Islet of Langerhans (tissue), 1 donor: ENCODE results near the gene ZFAND2A.
"Not testable (repeated sequence)": the region's sequence is repeated elsewhere in the genome, so short reads cannot be mapped to it uniquely, and the experiment has no call there.

ENCODE experiments used
- FAIRE-seq: peaks from one replicate; lab custom pipeline; 2011; peaks lifted over from hg19 to GRCh38; lab: Jason Lieb, UNC

Gene ZFAND2A, protein sequence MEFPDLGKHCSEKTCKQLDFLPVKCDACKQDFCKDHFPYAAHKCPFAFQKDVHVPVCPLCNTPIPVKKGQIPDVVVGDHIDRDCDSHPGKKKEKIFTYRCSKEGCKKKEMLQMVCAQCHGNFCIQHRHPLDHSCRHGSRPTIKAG

DNA sequence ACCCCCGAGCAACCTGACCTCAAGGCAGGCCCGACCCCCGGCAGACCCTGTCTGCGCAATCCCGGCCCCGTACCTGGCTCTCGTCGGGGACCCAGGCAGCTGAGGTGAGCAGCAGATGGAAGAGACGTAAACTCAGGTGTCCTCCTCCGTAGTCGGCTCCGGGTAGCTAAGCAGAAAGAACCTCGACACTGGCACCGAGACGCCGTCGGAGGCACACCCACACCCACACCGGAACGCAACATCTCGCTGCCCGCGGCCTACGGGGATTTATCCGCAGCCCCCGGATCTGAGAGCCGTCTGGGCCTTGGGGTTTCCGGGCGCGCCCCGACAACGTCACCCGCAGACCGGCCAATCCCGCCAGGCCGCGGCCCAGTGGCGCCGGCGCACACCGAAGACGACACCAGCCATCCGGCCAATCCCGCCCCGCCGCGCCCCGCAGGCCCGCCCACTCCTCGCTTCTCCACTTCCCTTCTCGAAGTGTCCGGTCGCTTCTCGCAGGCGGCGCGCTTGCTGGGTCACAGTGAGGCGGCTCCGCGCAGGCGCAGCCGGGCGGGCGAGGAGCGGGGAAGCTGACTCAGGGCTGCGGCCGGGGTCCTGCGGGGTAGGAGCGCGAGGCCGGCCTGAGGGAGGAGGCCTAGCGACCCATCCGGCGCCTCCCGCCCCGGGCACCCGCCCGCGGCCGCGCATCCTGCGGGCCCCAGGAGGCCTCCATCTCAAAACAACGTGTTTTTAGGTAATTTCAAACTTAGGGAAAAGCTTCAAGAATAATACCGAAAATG is at the start of gene ZFAND2A:
Gene ZFAND2A (minus strand): TSS at position 306 of the 779 bp plus-strand sequence. CDS start 1,984 bp downstream, outside the sequence.
- no peak for FAIRE-seq

DNA sequence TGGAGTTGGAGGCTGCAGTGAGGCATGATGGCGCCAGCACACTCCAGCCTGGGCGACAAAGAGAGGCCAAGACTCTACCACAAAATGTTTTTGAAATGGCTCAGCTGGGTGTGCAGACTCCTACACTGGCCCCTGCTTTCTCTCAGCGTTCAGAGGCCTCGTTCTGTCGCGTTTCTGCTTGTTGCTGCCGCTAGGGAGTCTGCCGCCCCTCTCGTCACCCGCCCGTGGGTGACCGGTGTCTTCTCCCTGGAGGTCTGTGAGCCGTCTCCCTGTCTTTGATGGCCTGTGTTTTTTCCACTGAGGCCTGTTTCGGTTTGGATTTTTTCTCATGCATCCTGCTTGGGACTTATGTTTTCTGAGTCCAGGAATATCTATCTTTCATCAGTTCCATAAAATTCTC is 49.1 kb upstream of the ZFAND2A start:
- FAIRE-seq, result no peak

DNA sequence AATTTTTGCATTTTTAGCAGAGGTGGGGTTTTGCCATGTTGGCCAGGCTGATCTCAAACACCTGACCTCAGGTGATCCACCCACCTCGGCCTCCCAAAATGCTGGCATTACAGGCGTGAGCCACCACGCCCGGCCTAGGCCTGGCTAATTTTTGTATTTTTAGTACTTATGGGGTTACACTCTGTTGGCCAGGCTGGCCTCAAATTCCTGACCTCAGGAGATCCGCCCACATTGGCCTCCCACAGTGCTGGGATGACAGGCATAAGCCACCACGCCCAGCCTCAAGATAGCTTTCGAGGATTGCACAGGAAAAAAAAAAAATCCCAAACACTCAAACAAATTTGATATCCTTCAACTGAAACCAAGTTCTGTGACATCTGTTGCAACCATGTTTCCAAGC is 45.7 kb upstream of the ZFAND2A start:
- FAIRE-seq, result not testable (repeated sequence)

DNA sequence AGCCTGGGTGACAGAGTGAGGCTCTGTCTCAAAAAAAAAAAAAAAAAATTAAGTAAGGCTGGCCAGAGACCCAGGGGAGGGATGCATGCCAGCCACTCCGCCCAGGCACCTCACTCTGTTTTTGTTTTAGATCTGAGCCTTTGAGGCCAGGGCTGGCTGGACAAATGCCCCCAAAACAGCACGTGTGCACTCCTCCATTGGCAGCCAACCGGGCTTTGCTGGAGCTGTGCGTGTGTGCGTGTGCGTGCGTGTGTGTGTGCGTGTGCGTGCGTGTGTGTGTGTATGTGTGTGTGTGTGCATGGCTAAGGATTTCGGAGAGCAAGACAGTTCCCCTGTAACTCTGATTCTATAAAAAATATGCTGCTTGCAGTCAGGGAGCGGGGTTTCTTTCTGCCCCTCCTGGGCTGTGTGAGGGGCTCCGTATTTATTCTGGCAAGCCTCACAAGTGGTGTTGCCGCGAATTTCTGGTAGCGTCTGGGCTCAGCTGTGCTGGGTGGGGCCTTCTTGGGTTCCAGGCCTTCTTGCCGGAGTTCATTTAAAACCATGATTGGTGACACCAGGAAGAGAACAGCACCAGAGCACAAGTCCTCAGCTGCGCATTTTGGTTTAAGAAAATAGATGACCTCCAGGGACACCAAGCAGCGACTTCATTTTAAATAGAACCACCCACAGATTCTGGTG is 44.6 kb upstream of the ZFAND2A start:
- no peak for FAIRE-seq

DNA sequence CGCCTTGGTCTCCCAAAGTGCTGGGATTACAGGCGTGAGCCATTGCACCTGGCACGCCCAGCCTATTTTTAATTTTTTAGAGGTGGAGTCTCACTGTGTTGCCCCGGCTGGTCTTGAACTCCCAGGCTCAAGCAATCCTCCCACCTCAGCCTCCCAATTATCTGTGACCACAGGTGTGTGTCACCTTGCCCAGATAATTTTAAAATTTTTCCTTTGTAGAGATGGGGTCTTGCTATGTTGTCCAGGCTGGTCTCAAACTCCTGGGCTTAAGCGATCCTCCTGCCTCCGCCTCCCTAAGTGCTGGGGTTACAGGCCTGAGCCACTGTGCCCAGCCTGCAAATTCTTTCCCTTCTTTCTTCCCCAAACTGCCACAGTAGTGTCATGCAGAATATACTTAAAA is 42.9 kb upstream of the ZFAND2A start:
- FAIRE-seq, result not testable (repeated sequence)

DNA sequence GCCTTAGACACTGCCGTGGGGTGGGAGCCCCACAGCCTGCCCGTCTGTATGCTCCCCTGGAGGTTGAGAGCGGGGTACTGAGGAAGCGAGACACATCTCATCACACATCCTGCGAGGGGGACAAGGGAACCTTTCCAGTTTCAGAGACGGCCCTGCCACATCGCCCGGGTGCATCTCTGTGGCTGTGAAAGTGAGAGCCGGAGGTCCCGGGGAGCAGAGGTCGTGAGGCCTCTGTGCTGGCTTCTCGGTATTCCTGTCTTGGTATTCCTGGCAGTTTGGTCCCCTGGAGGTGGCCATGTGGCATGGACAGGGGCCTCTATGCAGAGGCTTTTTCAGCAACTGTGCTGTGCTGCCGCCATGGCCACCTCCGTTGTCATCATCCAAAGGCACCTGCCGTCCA is 41.9 kb upstream of the ZFAND2A start:
- FAIRE-seq, result no peak

DNA sequence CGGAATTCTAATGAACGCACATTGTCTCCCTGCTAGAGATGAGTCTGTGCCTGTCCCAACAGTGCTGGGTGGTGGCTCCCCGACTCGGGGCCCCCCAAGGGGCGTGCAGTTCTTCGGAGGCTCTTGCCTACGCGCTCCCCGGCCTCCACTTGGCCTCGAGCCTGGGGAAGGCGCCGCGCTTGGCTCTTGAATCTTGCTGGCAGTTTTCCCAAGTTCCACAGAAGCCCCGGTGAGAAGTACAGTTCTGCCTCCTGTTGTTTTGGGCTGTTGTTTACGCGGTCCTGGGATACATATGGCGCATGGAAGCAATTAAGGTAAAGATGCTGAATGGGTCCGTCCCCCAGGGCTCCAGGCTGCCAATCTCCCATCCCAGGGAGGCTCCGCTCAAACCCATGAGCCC is 40.0 kb upstream of the ZFAND2A start:
- no peak for FAIRE-seq

DNA sequence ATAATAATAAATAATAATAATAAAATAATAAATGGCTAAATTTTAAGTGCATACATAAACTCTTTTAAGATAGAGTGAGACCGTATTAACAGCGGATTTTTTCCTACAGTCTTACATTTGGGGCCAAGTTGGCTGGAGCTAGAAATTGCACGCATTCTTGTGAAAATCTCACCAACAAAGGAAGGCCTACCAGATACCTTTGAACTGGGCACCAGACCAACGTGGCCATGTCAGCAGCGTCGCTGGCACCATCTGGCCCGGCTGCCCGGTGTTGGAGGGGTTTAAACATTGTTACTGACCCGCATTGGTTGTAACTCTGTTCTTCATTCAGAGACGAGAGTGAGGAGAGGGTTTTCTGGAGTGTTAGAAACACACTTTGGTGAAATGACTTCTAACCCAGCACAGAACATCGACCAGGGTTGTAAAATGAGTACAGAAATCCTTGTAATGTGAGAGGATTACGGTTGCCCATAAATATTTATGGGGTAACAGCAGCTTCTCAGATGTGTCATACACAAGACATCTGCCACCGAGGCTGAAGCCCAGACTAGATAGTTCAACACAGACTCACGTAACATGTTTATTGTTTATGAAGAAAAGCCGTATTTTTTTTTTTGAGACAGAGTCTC is 38.1 kb upstream of the ZFAND2A start:
- FAIRE-seq, result no peak

DNA sequence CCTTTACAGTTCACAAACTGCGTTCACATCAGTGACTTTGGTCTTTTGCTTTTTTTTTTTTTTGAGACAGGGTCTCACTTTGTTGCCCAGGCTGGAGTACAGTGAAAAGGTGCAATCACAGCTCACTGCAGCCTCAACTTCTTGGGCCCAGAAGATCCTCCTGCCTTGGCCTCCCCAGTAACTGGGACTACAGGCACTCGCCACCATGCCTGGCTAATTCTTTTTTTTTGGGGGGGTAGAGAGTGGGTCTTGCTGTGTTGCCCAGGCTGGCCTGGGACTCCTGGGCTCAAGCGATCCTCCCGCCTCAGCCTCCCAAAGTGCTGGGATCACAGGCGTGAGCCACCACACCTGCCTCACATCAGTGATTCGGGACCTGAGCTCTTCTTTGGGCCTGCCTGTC is 37.0 kb upstream of the ZFAND2A start:
- no peak for FAIRE-seq

DNA sequence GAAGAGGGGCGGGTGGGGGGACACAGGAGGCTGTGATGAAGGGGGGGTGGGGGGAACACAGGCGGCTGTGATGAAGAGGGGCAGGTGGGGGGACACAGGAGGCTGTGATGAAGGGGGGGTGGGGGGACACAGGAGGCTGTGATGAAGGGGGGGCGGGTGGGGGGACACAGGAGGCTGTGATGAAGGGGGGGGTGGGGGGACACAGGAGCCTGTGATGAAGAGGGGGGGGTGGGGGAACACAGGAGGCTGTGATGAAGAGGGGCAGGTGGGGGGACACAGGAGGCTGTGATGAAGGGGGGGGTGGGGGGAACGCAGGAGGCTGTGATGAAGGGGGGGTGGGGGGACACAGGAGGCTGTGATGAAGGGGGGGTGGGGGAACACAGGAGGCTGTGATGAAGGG is 36.4 kb upstream of the ZFAND2A start:
- not testable (repeated sequence) for FAIRE-seq

DNA sequence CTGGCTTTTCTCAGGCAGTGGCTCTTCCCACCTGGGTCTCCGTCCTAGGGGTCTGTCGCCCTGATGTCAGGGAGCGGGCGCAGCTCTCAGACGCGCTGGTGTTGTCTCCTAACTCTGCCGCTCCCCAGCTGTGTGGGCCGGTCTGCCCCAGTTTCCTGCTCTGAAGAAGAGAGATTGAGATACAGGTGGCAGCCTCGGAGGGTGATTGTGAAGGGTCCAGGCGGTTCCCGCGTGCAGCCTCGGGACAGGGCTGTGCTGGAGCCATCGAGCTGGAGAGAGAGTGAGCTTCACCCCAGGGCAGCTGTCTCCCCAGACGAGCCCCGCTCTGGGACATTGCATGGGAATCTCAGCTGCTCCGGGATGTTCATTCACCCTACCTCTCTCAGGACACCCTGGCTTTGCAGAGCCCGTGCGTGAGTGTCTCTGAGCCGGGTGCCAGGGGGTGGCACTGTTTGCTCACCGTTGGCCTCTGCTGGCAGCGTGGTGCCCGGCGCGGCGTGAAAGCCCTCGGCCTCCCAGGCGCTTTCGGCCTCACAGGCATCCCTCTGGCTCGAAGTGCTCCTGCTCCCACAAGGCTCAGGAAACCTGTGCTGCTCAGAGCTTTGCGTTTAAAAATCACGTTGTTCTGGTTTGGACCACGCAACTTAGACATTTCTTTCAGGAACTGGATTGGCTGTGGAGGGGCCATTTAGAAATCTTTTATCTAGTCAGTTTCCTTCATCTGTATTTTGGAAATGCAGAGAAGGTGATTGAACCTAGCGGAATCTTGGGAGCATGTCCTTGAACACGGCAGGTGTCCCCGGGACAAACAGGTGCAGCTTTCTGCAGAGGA is 33.8 kb upstream of the ZFAND2A start:
- FAIRE-seq, result no peak

DNA sequence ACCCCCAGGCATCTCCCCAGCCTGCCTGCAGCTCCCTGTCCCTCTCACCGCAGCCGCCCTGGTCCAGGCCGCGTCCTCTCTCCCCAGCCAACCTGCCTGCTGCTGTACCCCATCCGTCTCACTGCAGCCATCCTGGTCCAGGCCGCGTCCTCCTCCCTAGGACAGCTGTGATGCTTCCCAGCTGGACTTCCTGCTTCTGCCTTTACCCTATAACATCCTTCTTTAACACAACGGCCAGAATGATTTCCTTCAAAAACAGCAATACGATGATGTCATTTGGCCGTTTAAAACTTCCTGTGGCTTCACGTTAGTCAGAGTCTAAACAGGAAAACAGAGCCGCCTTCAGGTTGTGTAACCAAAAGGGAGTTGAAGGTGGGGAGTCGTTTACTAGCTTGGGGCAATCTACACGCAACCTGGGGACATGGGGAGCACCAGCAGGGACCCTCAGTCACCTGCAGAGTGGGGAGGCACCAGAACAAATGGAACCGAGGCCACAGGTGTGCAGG is 32.2 kb upstream of the ZFAND2A start:
- FAIRE-seq, result no peak

DNA sequence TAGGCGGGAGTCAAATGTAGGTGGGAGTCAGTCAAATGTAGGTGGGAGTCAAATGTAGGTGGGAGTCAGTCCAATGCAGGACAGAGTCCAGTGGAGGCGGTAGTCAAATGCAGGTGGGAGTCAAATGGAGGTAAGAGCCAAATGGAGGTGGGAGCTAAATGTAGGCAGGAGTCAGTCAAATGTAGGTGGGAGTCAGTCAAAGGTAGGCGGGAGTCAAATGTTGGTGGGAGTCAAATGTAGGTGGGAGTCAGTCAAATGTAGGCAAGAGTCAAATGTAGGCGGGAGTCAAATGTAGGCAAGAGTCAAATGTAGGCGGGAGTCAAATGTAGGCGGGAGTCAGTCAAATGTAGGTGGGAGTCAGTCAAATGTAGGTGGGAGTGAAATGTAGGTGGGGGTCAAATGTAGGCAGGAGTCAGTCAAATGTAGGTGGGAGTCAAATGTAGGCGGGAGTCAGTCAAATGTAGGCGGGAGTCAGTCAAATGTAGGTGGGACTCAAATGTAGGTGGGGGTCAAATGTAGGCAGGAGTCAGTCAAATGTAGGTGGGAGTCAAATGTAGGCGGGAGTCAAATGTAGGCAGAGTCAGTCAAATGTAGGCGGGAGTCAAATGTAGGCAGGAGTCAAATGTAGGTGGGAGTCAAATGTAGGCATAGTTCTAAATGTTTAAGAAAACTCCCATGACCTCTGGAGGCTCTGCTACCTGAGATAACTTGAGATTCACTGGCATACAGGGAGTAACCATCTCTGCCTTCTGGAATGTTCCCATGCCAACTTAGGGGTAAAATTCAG is 30.2 kb upstream of the ZFAND2A start:
- no peak for FAIRE-seq

DNA sequence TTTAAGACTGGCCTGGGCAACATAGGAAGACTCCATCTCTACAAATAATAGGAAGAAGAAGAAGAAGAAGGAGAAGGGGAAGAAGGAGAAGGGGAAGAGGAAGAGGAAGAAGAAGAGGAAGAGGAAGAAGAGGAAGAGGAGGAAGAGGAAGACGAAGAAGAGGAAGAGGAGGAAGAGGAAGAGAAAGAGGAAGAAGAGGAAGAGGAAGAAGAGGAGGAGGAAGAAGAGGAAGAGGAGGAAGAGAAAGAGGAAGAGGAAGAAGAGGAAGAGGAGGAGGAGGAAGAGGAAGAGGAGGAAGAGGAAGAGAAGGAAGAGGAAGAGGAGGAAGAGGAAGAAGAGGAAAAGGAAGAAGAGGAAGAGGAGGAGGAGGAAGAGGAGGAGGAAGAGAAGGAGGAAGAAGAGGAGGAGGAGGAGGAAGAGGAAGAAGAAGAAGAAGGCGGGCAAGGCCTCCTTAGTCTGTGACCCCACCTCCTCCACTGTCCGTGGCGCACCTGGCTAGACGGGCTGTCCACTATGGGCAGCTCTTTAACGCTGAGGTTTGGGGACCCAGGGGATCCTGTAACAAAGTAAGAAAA is 28.8 kb upstream of the ZFAND2A start:
- FAIRE-seq, result no peak

DNA sequence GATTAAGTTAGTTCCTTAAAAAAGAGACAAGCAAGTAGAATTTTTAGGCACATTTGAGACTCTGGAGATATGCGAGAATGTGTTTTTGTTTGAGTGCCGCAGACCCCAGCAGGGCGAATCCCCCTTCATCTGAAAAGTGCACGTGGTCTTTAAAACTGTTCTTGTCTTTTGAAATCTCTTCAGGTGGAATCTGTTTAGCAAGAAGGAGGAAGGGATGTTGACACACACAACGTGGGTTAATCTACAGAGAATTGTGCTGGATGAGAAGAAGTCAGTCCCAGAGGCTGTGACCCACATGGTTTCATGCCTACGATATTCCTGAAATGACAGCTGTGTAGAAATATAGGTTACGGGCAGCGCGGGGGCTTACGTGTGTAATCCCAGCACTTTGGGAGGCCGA is 27.1 kb upstream of the ZFAND2A start:
- FAIRE-seq, result no peak

DNA sequence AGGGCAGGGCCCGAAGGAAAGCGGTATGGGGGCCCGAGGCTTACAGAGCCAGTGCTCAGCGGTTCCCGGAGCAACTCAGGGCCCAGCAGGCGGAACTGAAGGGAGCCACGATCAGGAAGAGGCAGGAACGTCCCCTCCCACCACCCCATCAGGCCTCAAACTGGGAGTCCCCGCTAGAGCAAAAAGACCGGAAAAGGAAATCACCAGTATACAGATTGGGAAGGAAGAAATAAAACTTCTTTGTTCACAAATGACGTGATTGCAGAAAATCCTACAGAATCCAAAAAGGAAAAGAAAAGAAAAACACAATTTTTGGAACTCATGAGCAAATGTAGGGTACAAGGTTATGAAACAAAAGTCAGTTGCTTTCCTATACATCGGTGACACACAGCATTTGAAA is 21.6 kb upstream of the ZFAND2A start:
- no peak for FAIRE-seq

DNA sequence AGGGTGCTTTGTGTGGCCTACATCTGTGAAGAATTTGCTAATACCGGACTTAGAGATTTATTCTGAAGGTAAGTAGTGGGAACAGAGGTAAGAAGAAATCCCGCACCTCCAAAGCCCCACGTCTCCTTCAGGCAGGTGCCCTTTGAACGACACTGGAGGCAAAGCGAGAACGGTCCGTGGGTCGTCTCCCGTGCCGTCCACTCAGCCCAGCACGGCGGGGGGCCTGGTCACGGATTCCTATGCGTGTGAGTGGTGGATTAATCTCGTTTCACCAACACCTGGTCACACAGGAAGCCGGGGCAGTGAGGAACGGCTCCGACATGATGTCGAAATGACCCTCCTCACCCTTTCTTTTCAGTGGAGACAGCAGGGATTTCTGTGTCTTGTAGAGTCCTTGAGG is 21.0 kb upstream of the ZFAND2A start:
- no peak for FAIRE-seq

DNA sequence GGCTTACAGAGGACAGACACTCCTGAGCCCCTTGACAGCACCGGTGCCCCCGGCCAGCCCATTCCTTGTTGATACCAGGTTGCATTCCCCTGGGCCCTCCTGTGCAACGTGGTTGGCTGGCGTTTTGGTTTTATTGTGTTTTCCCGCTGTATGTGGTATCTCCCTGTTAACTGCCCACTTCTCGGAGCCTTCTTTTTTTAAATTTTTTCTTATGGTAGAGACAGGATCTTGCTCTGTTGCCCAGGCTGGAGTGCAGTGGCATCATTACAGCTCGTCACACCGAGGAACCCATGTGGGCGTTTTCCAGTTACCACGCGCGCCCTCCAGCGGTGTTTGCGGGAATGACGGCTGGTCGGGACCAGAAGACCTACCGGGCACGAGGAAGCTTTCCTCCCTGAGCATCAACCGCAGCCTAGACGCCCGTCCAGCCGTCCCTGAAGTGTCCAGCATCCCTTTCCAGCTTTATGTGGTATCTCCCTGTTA is 16.9 kb upstream of the ZFAND2A start:
- FAIRE-seq, result no peak

DNA sequence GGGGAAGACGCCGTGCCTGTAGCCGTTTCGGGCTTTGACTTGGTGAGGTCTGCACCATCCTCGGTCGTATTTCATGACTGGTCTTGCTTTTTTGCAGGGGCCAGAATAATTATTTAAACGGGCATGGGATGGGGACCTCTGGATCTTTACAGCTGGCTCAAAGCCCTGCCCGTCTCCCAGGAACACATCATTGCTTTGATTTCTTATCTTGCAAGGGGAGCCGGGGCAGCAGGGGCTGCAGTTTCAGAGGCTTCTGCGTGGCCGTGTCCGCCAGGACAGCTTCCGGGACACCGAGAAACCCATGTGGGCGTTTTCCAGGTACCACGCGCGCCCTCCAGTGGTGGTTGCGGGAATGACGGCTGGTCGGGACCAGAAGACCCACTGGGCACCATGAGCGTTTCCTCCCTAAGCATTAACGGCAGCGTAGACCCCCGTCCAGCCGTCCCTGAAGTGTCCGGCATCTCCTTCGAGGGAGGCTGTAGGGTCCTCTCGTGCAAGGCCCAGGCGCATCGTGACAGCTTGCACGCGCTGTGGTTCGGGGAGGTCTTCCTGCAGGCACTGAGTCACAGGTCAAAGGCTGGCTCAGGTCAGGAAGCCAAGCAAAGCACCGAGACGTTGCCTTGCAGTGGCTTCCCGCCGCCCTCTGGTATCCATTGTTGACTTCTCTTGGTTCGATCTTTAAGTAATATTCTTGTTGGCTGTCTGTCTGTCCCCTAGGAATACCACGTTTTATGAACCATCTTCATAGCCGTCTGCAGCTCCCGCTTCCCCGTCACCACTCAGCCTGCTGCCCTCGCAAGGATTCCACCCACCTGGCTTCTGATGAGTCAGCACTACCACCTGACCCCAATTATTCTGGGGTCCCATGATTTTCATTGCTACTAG is 16.2 kb upstream of the ZFAND2A start:
- no peak for FAIRE-seq

DNA sequence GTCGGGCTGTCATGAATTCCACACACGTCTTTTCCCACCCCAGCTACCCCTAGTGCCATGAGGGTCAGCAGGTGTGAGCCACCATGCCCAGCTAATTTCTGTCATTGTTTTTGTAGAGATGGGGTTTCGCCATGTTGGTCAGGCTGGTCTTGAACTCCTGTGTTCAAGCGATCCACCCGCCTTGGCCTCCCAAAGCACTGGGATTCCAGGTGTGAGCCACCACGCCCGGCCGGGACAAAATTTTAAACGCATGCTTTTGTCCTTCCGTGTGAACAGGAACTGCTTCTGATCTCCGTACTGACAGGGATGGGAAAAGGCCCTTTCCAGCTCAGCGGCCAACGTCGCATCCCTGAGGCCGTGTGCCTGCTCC is 15.6 kb upstream of the ZFAND2A start:
- no peak for FAIRE-seq
